Stimulated activated CD8-positive, alpha-beta memory T cell treated with anti-CD3 and anti-CD28 coated beads, Interleukin-7, amount 100 ng/mL, for 4 hours (primary cell): Measurements from ENCODE around the gene MMP11.

Experiments
- DNase-seq, 2 donors: peaks; one replicate each; pipeline ENCODE4 v3.0.0-alpha.2; 2020; ENCODE audit warnings: low read depth in 2 of 2

Gene MMP11

DNA sequence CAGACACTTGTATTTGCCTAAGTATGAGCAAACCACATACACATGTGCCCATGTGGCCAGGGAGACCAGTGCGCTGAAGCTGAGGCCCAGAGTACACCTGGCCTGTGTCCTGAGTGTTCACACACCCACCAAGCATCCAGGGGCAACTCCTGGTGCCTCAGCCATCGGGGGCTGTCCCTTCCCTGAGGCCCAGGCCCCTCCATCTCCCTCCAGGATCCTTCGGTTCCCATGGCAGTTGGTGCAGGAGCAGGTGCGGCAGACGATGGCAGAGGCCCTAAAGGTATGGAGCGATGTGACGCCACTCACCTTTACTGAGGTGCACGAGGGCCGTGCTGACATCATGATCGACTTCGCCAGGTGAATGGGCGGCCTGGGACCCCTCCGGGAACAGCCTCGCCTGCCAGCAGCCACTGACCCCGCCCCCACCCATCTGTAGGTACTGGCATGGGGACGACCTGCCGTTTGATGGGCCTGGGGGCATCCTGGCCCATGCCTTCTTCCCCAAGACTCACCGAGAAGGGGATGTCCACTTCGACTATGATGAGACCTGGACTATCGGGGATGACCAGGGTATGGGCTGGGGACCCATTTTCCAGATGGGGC, 7.6 kb downstream of the MMP11 start:
- DNase-seq, result no peak

GRCh38 chr22:23781065-23781464, 8.4 kb downstream of the MMP11 start:
- DNase-seq, result no peak

DNA sequence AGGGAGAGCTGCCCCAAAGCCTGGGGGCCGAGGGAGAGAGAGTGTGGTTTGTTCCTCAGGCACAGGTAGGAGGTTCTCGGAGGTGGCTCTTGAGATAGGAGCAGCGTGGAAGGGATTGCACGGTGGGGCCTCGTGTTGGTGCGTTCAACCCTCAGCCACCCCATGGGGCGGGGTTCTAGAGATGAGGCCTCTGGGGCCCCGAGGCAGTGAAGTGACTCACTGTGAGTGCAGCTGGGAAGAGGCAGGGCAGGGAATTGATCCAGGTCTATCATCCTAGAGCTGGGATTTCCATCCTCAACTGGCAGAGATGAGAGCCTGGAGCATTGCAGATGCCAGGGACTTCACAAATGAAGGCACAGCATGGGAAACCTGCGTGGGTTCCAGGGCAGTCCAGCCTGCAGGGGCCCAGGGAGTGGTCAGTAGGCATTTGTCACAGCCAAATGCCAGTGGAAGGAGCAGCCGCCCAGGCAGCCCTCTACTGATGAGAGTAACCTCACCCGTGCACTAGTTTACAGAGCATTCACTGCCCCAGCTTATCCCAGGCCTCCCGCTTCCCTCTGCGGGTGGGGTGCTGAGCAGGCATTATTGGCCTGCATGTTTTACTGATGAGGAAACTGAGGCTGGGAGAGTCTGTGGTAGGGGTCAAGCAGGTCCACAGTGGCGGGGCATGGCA, 9.0 kb downstream of the MMP11 start:
- DNase-seq, result no peak

DNA sequence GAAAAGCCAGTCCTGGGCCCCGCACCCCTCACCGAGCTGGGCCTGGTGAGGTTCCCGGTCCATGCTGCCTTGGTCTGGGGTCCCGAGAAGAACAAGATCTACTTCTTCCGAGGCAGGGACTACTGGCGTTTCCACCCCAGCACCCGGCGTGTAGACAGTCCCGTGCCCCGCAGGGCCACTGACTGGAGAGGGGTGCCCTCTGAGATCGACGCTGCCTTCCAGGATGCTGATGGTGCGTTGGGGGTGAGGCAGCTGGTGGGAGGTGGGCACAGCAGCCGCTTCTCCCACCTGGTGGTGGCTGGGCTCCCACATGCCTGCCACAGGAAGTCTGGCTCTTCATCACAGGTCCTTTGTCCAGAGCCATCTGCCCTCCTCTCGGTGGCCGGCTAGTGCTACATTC, 9.6 kb downstream of the MMP11 start:
- DNase-seq, result no peak

DNA sequence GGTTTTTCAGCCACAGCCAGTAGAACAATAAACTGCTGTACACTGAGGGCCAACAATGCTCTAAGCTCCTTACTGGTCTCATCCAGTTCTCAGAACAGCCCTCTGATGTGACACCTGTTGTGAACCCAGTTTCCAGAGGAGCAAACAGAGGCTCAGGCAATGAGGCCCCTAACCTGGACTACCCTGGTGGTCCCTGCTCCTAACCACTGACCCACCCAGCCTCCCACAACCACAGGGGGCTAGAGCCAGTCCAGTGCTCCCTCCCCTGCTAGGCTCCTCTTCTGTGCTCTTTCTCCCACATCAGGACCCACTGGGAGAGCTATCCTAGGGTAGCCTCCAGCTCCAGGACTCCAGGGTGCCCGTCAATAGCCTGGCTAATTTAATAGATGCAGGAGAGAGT, 10.1 kb downstream of the MMP11 start:
- DNase-seq, result no peak

DNA sequence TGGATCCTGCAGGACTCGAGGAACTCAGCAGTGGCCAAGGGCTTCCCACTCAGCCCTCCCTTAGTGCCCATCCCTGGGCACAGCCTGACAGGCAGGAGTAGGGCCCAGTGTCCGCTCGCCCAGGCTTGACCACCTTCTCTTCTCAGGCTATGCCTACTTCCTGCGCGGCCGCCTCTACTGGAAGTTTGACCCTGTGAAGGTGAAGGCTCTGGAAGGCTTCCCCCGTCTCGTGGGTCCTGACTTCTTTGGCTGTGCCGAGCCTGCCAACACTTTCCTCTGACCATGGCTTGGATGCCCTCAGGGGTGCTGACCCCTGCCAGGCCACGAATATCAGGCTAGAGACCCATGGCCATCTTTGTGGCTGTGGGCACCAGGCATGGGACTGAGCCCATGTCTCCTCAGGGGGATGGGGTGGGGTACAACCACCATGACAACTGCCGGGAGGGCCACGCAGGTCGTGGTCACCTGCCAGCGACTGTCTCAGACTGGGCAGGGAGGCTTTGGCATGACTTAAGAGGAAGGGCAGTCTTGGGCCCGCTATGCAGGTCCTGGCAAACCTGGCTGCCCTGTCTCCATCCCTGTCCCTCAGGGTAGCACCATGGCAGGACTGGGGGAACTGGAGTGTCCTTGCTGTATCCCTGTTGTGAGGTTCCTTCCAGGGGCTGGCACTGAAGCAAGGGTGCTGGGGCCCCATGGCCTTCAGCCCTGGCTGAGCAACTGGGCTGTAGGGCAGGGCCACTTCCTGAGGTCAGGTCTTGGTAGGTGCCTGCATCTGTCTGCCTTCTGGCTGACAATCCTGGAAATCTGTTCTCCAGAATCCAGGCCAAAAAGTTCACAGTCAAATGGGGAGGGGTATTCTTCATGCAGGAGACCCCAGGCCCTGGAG, 10.9 kb downstream of the MMP11 start:
- no peak for DNase-seq

GRCh38 chr22:23784215-23784732, 11.6 kb downstream of the MMP11 start:
- no peak for DNase-seq

DNA sequence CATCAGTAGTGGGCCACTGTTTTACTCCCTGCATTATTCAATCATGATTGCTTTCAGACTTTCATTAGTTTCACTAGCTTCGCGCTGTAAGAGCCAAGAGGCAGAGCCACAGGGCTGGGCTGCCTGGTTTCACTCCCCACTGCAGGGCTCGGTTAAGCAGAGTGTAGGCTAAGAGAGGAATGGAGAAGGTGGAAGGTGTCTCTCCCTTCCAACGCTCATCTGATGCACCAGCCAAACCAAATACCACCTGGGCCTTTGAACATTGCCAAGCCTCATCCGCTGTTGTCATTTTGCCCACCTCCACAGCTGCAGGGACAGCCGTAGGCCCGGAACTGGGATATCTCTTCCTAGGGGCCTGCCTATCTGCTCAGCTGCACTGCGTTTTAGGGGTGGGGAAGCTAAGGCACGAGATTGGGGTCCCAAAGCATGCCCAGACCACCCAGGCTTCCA, 13.6 kb downstream of the MMP11 start:
- no peak for DNase-seq

DNA sequence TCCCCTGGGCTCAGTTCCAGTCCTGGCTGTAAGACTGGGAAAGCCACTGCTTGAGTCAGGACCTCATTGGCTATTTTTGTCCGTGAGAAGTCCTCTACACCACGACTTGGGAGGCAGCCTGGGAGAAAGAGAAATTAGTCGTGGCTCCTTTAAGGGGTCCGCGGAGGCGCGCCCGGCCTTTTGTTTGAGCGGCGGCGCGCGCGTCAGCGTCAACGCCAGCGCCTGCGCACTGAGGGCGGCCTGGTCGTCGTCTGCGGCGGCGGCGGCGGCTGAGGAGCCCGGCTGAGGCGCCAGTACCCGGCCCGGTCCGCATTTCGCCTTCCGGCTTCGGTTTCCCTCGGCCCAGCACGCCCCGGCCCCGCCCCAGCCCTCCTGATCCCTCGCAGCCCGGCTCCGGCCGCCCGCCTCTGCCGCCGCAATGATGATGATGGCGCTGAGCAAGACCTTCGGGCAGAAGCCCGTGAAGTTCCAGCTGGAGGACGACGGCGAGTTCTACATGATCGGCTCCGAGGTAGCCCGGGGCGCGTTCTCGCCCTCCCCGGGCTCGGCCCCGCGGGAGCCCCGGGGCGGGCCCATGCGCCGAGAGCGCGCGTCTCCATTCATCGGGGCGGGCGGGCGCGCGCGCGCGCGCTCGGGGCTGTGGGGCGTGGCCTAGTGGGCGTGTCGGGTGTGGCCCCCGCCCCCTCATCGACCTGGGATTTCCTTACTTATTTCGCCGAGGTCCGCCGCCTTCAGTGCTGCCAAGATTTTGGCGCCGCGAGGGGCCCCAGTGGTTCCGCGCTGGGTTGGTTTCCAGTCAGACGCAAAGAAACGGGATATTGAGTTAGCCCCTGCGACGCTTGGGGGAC, 14.3 kb downstream of the MMP11 start, which contains the start of gene SMARCB1:
Gene SMARCB1 (plus strand): TSS at position 215 of the 848 bp plus-strand sequence. CDS start 204 bp downstream, at position 419.
- peak; percentile 72 to 82 for DNase-seq

DNA sequence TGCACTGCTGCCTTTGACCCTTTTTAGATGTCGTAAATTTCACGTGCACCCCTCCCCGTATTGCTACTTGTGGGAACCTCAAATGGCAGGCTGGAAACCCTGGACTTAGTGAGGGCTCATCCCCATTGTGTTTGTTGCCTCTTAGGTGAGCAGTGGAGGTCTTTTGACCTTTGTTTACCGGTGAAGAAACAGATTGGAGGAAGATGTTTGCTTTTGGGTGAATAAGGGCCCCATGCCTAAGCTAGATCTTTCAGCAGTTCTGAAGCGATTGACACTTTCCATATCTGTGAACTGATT, 14.9 kb downstream of the MMP11 start:
- DNase-seq, result no peak

GRCh38 chr22:23787910-23788309, 15.3 kb downstream of the MMP11 start:
- DNase-seq, result no peak

GRCh38 chr22:23789121-23789520, 16.5 kb downstream of the MMP11 start:
- DNase-seq, result no peak

GRCh38 chr22:23789638-23790037, 17.0 kb downstream of the MMP11 start:
- no peak for DNase-seq

- DNase-seq, result no peak
These were observed 18.4 kb downstream of the MMP11 start for GRCh38 chr22:23790819-23791737.

GRCh38 chr22:23791738-23792645, 19.3 kb downstream of the MMP11 start:
- DNase-seq, result no peak

DNA sequence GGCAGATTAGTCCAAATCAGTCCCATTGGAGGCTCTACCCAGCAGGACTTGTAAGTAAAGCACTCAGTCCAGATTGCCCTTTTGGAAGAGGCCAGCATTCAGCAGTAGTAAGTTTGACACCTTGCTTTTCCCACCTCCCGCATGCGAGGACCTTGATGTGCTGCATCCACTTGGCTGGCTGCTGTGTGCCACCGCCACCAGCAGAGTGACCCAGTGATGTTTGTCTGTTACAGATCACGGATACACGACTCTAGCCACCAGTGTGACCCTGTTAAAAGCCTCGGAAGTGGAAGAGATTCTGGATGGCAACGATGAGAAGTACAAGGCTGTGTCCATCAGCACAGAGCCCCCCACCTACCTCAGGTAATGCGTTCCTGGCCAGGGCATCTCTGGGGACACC, 20.7 kb downstream of the MMP11 start:
- no peak for DNase-seq

- no peak for DNase-seq
These were observed 23.8 kb downstream of the MMP11 start for GRCh38 chr22:23796461-23796860.

GRCh38 chr22:23800297-23801237, 27.9 kb downstream of the MMP11 start:
- no peak for DNase-seq
